Measurements from ENCODE around the gene OR5K4.
"Not testable (repeated sequence)": the region's sequence is repeated elsewhere in the genome, so short reads cannot be mapped to it uniquely, and the experiment has no call there.

The OR5K4 gene

GRCh38 chr3:98371853-98372252 is 18.2 kb downstream of the OR5K4 start:
- no peak for DNase-seq (ENCODE audit: low read depth)

GRCh38 chr3:98372445-98372844 is 18.8 kb downstream of the OR5K4 start:
- DNase-seq (ENCODE audit: low read depth), result no peak

GRCh38 chr3:98376631-98377030 is 23.0 kb downstream of the OR5K4 start:
- no peak for DNase-seq (ENCODE audit: low read depth)

- no peak for DNase-seq (ENCODE audit: low read depth)
Observed at GRCh38 chr3:98388147-98388546, 34.5 kb downstream of the OR5K4 start.

- DNase-seq (ENCODE audit: low read depth), result no peak
Observed at GRCh38 chr3:98390366-98390765, 36.7 kb downstream of the OR5K4 start, which contains the start of gene OR5K3. TSS of gene OR5K3 (plus strand) at chr3:98390666. CDS start at chr3:98390666, 0 bp downstream.

- DNase-seq (ENCODE audit: low read depth), result no peak
Observed at GRCh38 chr3:98395101-98395500, 41.4 kb downstream of the OR5K4 start.

GRCh38 chr3:98396482-98396881 is 42.8 kb downstream of the OR5K4 start:
- not testable (repeated sequence) for DNase-seq (ENCODE audit: low read depth)

- no peak for DNase-seq (ENCODE audit: low read depth)
Observed at GRCh38 chr3:98398513-98398912, 44.9 kb downstream of the OR5K4 start.

GRCh38 chr3:98402507-98402906 is 48.9 kb downstream of the OR5K4 start:
- no peak for DNase-seq (ENCODE audit: low read depth)

GRCh38 chr3:98404010-98404409 is 50.4 kb downstream of the OR5K4 start:
- DNase-seq (ENCODE audit: low read depth), result no peak
